SU-DHL-6 (cell line): ENCODE data around the gene SLC23A1.

Experiments
- H2AFZ ChIP-seq: fragments of 200-600 bp; sonication (generic); 2 replicates; pipeline ENCODE4 v1.6.1; 2014; ENCODE audit warnings: low read depth, mild to moderate bottlenecking, moderate library complexity, mixed read lengths, antibody characterized with exemption, low read length; ENCODE audit not compliant: severe bottlenecking
- H3F3A ChIP-seq: fragments of 200-600 bp; shearing (Covaris generic); 2 replicates; pipeline ENCODE4 v1.6.0; 2016; ENCODE audit warnings: antibody characterized with exemption, mild to moderate bottlenecking; ENCODE audit not compliant: insufficient read depth
- H3K27ac ChIP-seq: fragments of 200-600 bp; sonication (generic); 2 replicates; pipeline ENCODE4 v1.5.1; 2016; ENCODE audit warnings: low read depth, mild to moderate bottlenecking, low read length, moderate library complexity, mixed read lengths
- H3K27me3 ChIP-seq: fragments of 200-600 bp; sonication (generic), shearing (Covaris generic); 2 replicates; pipeline ENCODE4 v1.6.0; 2014; ENCODE audit warnings: mild to moderate bottlenecking, low read length
- H3K36me3 ChIP-seq: fragments of 200-600 bp; sonication (generic); 2 replicates; pipeline ENCODE4 v1.6.1; 2014; ENCODE audit warnings: mild to moderate bottlenecking, low read length, mixed read lengths
- H3K4me2 ChIP-seq: fragments of 300-600, 200-600 bp; shearing (Covaris generic), sonication (generic); 2 replicates; pipeline ENCODE4 v1.6.0; 2014; ENCODE audit warnings: low read length, low read depth, mild to moderate bottlenecking; ENCODE audit not compliant: poor library complexity, severe bottlenecking
- H3K4me3 ChIP-seq: fragments of 200-600 bp; sonication (generic); 2 replicates; pipeline ENCODE4 v1.5.1; 2014; ENCODE audit warnings: antibody characterized with exemption, low read length, mild to moderate bottlenecking, mixed read lengths; ENCODE audit not compliant: insufficient read depth, poor library complexity, severe bottlenecking
- H3K79me2 ChIP-seq: fragments of 200-600 bp; sonication (generic); 2 replicates; pipeline ENCODE4 v1.6.1; 2014; ENCODE audit warnings: mild to moderate bottlenecking, low read length, moderate library complexity; ENCODE audit not compliant: insufficient read depth
- H3K9ac ChIP-seq: fragments of 200-600 bp; sonication (generic); 2 replicates; pipeline ENCODE4 v1.7.0; 2014; ENCODE audit warnings: mild to moderate bottlenecking, low read length
- H3K9me2 ChIP-seq: fragments of 200-600 bp; sonication (generic); replicated peaks from 2 replicates; pipeline ENCODE4 v1.6.1; 2014; ENCODE audit warnings: low read length; ENCODE audit not compliant: insufficient read depth
- H3K9me3 ChIP-seq: fragments of 200-600 bp; sonication (generic); 2 replicates; pipeline ENCODE4 v1.6.1; 2014; ENCODE audit warnings: low read length, mixed read lengths; ENCODE audit not compliant: insufficient read depth
- H4K20me1 ChIP-seq: fragments of 200-600 bp; sonication (generic); 2 replicates; pipeline ENCODE4 v1.6.1; 2014; ENCODE audit warnings: low read depth, mild to moderate bottlenecking, antibody characterized with exemption, low read length, moderate library complexity, mixed read lengths
- CTCF ChIP-seq: fragments of 200-600 bp; sonication (generic); IDR thresholded peaks from one replicate; pipeline ENCODE4 v1.5.1; 2017; ENCODE audit warnings: antibody characterized with exemption, mild to moderate bottlenecking, low read length, moderate library complexity; ENCODE audit not compliant: insufficient read depth, poor library complexity, severe bottlenecking
- EZH2phosphoT487 ChIP-seq: fragments of 200-600 bp; sonication (generic), shearing (Covaris generic); conservative IDR thresholded peaks from 2 replicates; pipeline ENCODE4 v1.6.1; 2018; ENCODE audit warnings: mild to moderate bottlenecking, antibody characterized with exemption, low read length, moderate library complexity, mixed read lengths

SLC23A1 gene

GRCh38 chr5:139401546-139401945, 18.4 kb upstream of the SLC23A1 start:
- Histone ChIP-seq H3K36me3 (no peaks in the 10 kb centered on the region), H3F3A (peaks cover 6% of the 10 kb centered on the region), H3K9me2 (no peaks in the 10 kb centered on the region), H3K4me3 (no peak overlapping the region), H3K9ac (no peak overlapping the region), H3K9me3 (no peaks in the 10 kb centered on the region), H3K79me2 (no peaks in the 10 kb centered on the region), H2AFZ (no peak overlapping the region), H3K4me2 (no peak overlapping the region), H4K20me1 (no peaks in the 10 kb centered on the region), H3K27me3 (no peaks in the 10 kb centered on the region), H3K27ac (no peak overlapping the region)
- TF ChIP-seq CTCF (no peak), EZH2phosphoT487 (no peak)

- H3K9ac ChIP-seq = no peak overlapping the region
Measured at GRCh38 chr5:139399501-139400121, 16.5 kb upstream of the SLC23A1 start.

GRCh38 chr5:139397921-139398320, 14.8 kb upstream of the SLC23A1 start:
- no peak overlapping the region for H3K27ac ChIP-seq

More at GRCh38 chr5:139399501-139400121, 16.5 kb upstream of the SLC23A1 start:
- H2AFZ ChIP-seq = no peak overlapping the region
- peaks cover 10% of the 10 kb centered on the region for H3F3A ChIP-seq
- H3K79me2 ChIP-seq = no peaks in the 10 kb centered on the region
- H3K27me3 ChIP-seq = no peaks in the 10 kb centered on the region
- H3K4me2 ChIP-seq = no peak overlapping the region
- H4K20me1 ChIP-seq = no peaks in the 10 kb centered on the region
- no peak overlapping the region for H3K4me3 ChIP-seq
- H3K9me3 ChIP-seq = no peaks in the 10 kb centered on the region
- no peaks in the 10 kb centered on the region for H3K36me3 ChIP-seq
- TF ChIP-seq EZH2phosphoT487 (no peak), CTCF (no peak)
- no peak overlapping the region for H3K27ac ChIP-seq
- H3K9me2 ChIP-seq = no peaks in the 10 kb centered on the region

More at GRCh38 chr5:139397921-139398320, 14.8 kb upstream of the SLC23A1 start:
- H3K36me3 ChIP-seq = no peaks in the 10 kb centered on the region
- no peaks in the 10 kb centered on the region for H3K9me3 ChIP-seq
- H2AFZ ChIP-seq = no peak overlapping the region
- peaks cover 12% of the 10 kb centered on the region; the same call in 1 of the 2 replicates for H3K79me2 ChIP-seq
- TF ChIP-seq EZH2phosphoT487 = no peak
- TF ChIP-seq CTCF = no peak
- no peak overlapping the region for H3K4me2 ChIP-seq
- 0 out of 2 replicates have a peak, but pooled peaks cover 5% of the 10 kb centered on the region for H3F3A ChIP-seq
- no peak overlapping the region for H3K4me3 ChIP-seq
- no peak overlapping the region for H3K9ac ChIP-seq
- H3K27me3 ChIP-seq = no peaks in the 10 kb centered on the region
- H3K9me2 ChIP-seq = no peaks in the 10 kb centered on the region
- no peaks in the 10 kb centered on the region for H4K20me1 ChIP-seq
